ACC112 (cell line): Measurements from ENCODE around the gene PRKAG2.

ENCODE experiments used
- H2AFZ ChIP-seq: fragments of 200-600 bp; sonication (generic); one replicate; pipeline ENCODE4 v1.6.0; 2017; ENCODE audit warnings: antibody characterized with exemption, low read length; ENCODE audit not compliant: unreplicated experiment
- H3K27ac ChIP-seq: fragments of 200-600 bp; sonication (generic); 2 replicates; pipeline ENCODE4 v1.5.1; 2014; ENCODE audit warnings: low read depth, mild to moderate bottlenecking, antibody characterized with exemption, low read length, moderate library complexity
- H3K27me3 ChIP-seq: fragments of 200-600 bp; sonication (generic); 2 replicates; pipeline ENCODE4 v1.6.1; 2014; ENCODE audit warnings: mild to moderate bottlenecking, antibody characterized with exemption, low read length, moderate library complexity, mixed read lengths; ENCODE audit not compliant: insufficient read depth
- H3K36me3 ChIP-seq: fragments of 200-600 bp; sonication (generic); 2 replicates; pipeline ENCODE4 v1.6.1; 2016; ENCODE audit warnings: mild to moderate bottlenecking, antibody characterized with exemption, low read length, moderate library complexity, mixed read lengths; ENCODE audit not compliant: insufficient read depth
- H3K4me1 ChIP-seq: fragments of 200-600 bp; sonication (generic); one replicate; pipeline ENCODE4 v1.6.1; 2016; ENCODE audit warnings: low read length, mixed read lengths; ENCODE audit not compliant: insufficient read depth, unreplicated experiment, control insufficient read depth
- H3K4me3 ChIP-seq: fragments of 200-600 bp; sonication (generic); 2 replicates; pipeline ENCODE4 v1.5.1; 2014; ENCODE audit warnings: mild to moderate bottlenecking, low read depth, low read length
- H3K79me2 ChIP-seq: fragments of 200-600 bp; sonication (generic); one replicate; pipeline ENCODE4 v1.6.0; 2016; ENCODE audit warnings: low read length; ENCODE audit not compliant: control insufficient read depth, unreplicated experiment, insufficient read depth

PRKAG2 gene

GRCh38 chr7:151665368-151665767, 211.5 kb downstream of the PRKAG2 start:
- Histone ChIP-seq H3K27ac (peak overlapping the region; percentile 66), H3K36me3 (no peaks in the 10 kb centered on the region; the same call in 1 of the 2 replicates), H3K4me3 (no peak overlapping the region)

GRCh38 chr7:151664268-151664667, 212.6 kb downstream of the PRKAG2 start:
- H3K27ac ChIP-seq: no peak overlapping the region
- no peaks in the 10 kb centered on the region for H3K79me2 ChIP-seq
- no peak overlapping the region for H2AFZ ChIP-seq
- peaks cover 35% of the 10 kb centered on the region for H3K4me1 ChIP-seq
- no peaks in the 10 kb centered on the region for H3K27me3 ChIP-seq
- H3K36me3 ChIP-seq: no peaks in the 10 kb centered on the region; the same call in 1 of the 2 replicates
- no peak overlapping the region for H3K4me3 ChIP-seq

More at GRCh38 chr7:151665368-151665767, 211.5 kb downstream of the PRKAG2 start:
- Histone ChIP-seq H3K79me2 (no peaks in the 10 kb centered on the region), H2AFZ (peak overlapping the region; percentile 46), H3K4me1 (peaks cover 30% of the 10 kb centered on the region), H3K27me3 (no peaks in the 10 kb centered on the region)

- Histone ChIP-seq H3K4me1 (peaks cover 41% of the 10 kb centered on the region), H2AFZ (no peak overlapping the region), H3K4me3 (no peak overlapping the region), H3K79me2 (no peaks in the 10 kb centered on the region), H3K36me3 (no peaks in the 10 kb centered on the region; the same call in 1 of the 2 replicates), H3K27ac (no peak overlapping the region), H3K27me3 (no peaks in the 10 kb centered on the region)
These were observed 213.4 kb downstream of the PRKAG2 start for GRCh38 chr7:151663382-151664100.

- H3K4me1 ChIP-seq: peaks cover 43% of the 10 kb centered on the region
- no peak overlapping the region for H3K4me3 ChIP-seq
- H3K36me3 ChIP-seq: no peaks in the 10 kb centered on the region; the same call in 1 of the 2 replicates
- no peaks in the 10 kb centered on the region for H3K27me3 ChIP-seq
- H2AFZ ChIP-seq: no peak overlapping the region
- no peak overlapping the region for H3K27ac ChIP-seq
- H3K79me2 ChIP-seq: no peaks in the 10 kb centered on the region
These were observed 214.6 kb downstream of the PRKAG2 start for GRCh38 chr7:151662251-151662826.

- Histone ChIP-seq H3K27ac (no peak overlapping the region), H3K36me3 (no peaks in the 10 kb centered on the region), H3K79me2 (no peaks in the 10 kb centered on the region), H3K4me1 (peaks cover 43% of the 10 kb centered on the region), H3K4me3 (no peak overlapping the region), H3K27me3 (no peaks in the 10 kb centered on the region), H2AFZ (no peak overlapping the region)
These were observed 215.3 kb downstream of the PRKAG2 start for GRCh38 chr7:151661587-151661986.

GRCh38 chr7:151660141-151660540, 216.8 kb downstream of the PRKAG2 start:
- peaks cover 31% of the 10 kb centered on the region for H3K4me1 ChIP-seq
- no peak overlapping the region for H3K4me3 ChIP-seq
- no peaks in the 10 kb centered on the region for H3K79me2 ChIP-seq
- H3K27me3 ChIP-seq: no peaks in the 10 kb centered on the region
- no peak overlapping the region for H3K27ac ChIP-seq
- no peaks in the 10 kb centered on the region for H3K36me3 ChIP-seq
- H2AFZ ChIP-seq: no peak overlapping the region

- Histone ChIP-seq H2AFZ (no peak overlapping the region), H3K79me2 (no peaks in the 10 kb centered on the region), H3K4me3 (no peak overlapping the region), H3K36me3 (no peaks in the 10 kb centered on the region), H3K27me3 (no peaks in the 10 kb centered on the region), H3K4me1 (peaks cover 27% of the 10 kb centered on the region), H3K27ac (no peak overlapping the region)
These were observed 217.7 kb downstream of the PRKAG2 start for GRCh38 chr7:151659219-151659618.

GRCh38 chr7:151658778-151659177, 218.1 kb downstream of the PRKAG2 start:
- peaks cover 23% of the 10 kb centered on the region for H3K4me1 ChIP-seq
- no peak overlapping the region for H2AFZ ChIP-seq
- no peak overlapping the region for H3K4me3 ChIP-seq
- no peak overlapping the region for H3K27ac ChIP-seq
- no peaks in the 10 kb centered on the region for H3K27me3 ChIP-seq
- no peaks in the 10 kb centered on the region for H3K36me3 ChIP-seq
- H3K79me2 ChIP-seq: no peaks in the 10 kb centered on the region

- Histone ChIP-seq H3K27ac (no peak overlapping the region), H3K4me3 (no peak overlapping the region), H3K36me3 (no peaks in the 10 kb centered on the region), H3K79me2 (no peaks in the 10 kb centered on the region), H3K4me1 (peaks cover 19% of the 10 kb centered on the region), H3K27me3 (no peaks in the 10 kb centered on the region), H2AFZ (no peak overlapping the region)
These were observed 219.7 kb downstream of the PRKAG2 start for GRCh38 chr7:151657173-151657572.

- no peaks in the 10 kb centered on the region for H3K79me2 ChIP-seq
- no peak overlapping the region for H3K27ac ChIP-seq
- no peaks in the 10 kb centered on the region for H3K36me3 ChIP-seq
- no peak overlapping the region for H3K4me3 ChIP-seq
- H2AFZ ChIP-seq: no peak overlapping the region
- no peaks in the 10 kb centered on the region for H3K27me3 ChIP-seq
- peaks cover 24% of the 10 kb centered on the region for H3K4me1 ChIP-seq
These were observed 221.4 kb downstream of the PRKAG2 start for GRCh38 chr7:151655555-151655954.

- H3K79me2 ChIP-seq: no peaks in the 10 kb centered on the region
- no peaks in the 10 kb centered on the region for H3K27me3 ChIP-seq
- no peak overlapping the region for H3K27ac ChIP-seq
- H3K36me3 ChIP-seq: no peaks in the 10 kb centered on the region
- H3K4me1 ChIP-seq: peaks cover 24% of the 10 kb centered on the region
- H3K4me3 ChIP-seq: no peak overlapping the region
- no peak overlapping the region for H2AFZ ChIP-seq
These were observed 224.8 kb downstream of the PRKAG2 start for GRCh38 chr7:151652111-151652510.
